Subcutaneous preadipocyte (primary cell): ENCODE results near the gene CREB3L4. TPM values are rescaled to one million over a fixed set of nuclear protein-coding genes. Genes with fewer than 3 reads are reported as not detected.

ENCODE experiments used
- small RNA-seq: library from RNA; depleted of rRNA; stranded (forward); fragments of <200 nt; gene quantifications from one replicate; pipeline ENCODE3, GENCODE V24; 2012
- total RNA-seq: library from RNA; depleted of rRNA; stranded (reverse); fragments of >200 nt; gene quantifications from 2 replicates; pipeline ENCODE4 v1.2.3, GENCODE V29; 2012

CREB3L4 gene, protein sequence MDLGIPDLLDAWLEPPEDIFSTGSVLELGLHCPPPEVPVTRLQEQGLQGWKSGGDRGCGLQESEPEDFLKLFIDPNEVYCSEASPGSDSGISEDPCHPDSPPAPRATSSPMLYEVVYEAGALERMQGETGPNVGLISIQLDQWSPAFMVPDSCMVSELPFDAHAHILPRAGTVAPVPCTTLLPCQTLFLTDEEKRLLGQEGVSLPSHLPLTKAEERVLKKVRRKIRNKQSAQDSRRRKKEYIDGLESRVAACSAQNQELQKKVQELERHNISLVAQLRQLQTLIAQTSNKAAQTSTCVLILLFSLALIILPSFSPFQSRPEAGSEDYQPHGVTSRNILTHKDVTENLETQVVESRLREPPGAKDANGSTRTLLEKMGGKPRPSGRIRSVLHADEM
- 8.8 and 11.1 TPM in 2 replicates for total RNA-seq

DNA sequence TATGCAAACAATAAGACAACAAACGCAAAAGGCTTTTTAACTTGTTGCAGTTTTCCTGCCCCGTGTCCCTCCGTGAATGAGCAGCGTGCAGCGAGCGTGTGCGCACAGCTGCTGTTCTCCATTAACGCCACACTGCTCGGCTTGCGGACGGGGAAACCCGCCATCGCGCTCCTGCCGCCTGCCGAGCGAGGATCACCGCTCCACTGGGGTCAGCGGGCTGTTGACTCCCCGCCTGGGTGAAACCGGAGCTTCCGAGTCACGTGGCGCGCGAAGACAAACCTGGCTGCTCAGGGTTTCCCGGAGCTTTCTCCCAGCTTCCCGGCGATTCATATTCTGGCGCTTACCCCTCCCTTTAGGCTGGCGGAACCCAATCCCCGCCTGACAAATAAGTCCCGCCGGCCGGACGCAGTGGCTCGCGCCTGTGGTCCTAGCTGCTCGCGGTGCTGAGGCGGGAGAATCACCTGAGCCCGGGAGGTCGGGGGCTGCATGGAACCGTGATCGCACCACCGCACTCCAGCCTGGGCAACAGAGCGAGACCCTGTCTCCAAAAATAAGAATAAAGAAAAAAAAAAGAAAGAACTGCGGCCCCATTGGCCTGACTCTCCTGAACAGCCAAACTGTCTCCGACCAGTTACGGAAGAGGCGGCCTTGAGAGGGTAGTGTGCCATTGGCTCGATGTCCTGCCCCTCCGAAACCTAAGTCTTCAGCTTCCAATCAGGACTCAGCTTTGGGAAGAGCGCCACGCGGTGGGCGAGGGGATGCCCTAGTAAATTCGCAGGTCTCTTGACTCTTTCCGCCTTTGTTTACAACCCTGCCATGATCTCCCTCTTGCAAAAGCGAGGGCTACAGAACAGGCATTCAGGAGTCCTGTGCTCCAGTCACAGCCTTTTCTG, at the start of gene CREB3L4:
CREB3L4 (plus strand) TSS at position 796 of the 893 bp plus-strand sequence. CDS start 624 bp downstream, outside the sequence.

DNA sequence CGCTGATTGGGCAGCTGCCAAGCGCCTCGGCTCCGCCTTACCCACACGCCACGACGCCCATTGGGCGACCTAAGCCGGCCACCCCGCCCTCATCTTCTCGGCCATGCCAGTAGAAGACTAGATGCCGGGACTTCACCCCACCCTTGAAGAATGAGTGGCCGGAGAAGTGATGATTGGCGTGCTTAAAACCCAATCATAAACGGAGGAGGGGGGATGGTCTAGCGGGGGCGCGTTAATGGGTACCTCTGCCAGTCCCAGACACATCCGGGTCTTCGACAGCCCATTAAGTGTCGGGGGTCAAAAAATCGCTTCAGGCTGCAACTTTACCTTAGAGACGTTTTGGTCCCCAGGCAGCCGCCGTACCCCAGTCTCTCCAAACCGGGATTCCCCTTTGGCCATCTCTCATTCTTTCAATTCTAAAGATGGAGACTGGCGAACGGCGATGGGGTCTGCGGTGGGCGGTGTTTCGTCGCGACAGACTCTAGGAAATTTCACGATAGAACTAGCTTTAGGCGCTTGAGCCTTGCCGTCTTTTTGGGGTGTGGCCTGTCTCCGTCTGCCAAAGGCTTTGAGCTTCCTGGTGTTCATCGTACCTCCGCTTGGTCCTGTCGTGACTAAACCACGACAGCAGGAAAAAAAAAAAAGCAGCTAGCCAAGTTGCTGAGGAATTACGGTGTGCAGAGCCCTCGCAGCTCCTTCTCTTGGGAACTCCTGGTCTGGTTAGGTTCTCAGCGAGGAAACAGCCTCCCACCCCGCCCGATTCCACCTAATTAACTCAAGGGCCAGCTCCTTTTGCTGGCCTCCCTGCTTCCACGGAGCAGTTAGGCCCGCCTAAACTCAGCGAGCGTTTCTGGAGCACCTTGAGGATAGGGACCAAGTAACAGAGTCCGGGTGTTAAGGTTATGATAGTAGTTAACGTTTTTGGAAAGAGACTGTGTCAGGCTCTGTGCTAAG, 44.5 kb upstream of the CREB3L4 start, which contains the start of gene GATAD2B:
GATAD2B (minus strand) TSS at position 1 of the 954 bp plus-strand sequence. CDS start 94,625 bp downstream, outside the sequence.

DNA sequence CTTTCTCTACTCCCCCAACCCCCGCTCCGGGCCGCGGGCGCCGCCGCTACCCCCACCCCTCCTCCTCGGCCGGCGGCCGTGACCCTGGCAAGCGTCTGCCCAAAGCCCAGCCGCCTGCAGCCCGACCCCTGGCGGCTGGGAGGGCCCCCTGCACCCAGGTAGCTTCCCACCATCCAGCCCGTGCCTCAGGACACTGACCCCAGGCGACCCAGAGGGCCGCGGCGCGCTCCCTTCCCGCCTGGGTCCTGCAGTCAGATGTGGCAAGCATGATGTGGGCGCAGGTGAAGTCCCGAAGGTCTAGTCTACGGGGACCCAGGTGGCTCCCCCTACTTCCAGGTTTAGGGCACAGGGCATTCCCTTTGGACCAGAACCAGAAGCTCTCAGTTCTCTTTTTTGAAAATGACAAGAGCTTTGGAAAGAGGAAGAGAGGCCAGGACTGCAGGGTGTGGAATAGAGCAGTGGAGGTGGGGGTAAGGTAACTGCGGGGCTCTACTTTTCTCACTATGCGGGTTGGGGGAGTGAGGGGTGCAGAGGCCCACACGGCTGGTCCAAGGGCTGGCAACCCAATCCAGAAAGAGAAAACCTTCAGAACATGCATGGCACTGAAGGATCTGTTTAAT, 21.0 kb upstream of the CREB3L4 start, which contains the start of gene DENND4B:
DENND4B (minus strand) TSS at position 97 of the 620 bp plus-strand sequence. CDS start 2,344 bp downstream, outside the sequence.

DNA sequence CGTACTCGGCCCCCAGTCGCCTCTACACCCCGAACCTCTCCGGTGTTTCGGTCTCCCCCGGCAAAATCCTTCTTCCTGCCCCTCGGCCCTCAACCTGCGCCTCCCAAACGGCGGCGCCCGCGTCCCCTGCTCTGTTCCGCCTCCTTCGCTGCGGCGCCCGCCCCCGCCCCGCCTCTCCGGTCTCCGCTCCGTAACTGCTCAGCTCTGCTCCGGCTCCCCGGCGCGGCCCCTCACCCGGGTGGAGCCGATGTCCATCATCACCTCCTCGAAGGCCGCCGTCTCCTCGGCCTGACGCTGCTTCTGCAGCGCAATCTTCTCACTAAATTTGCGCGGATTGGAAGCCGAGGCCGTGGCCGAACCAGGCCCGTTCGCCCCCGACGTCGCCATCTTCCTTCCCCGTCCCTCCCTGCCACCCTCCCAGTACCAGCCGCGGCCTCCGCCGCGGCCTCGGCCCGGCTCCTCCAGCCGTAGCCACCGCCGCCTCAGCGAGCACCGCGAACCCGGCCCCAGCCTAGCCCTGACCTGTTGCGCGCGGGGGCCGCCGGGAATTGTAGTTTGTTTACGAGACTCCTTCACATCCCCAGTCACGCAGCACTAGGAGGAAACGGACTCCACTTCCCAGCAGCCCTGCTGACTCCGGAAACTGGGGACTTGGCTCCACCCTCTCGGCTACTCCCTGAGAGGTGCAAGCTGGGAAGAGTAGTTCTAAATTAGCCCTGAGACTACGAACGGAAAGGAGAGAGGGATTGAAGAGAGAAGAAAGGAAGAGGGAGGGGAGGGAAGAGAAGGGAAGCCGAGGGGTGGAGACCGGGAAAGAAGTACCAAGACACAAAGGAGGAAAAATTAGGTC, 9.4 kb upstream of the CREB3L4 start, which contains the start of gene CRTC2:
CRTC2 (minus strand) TSS at position 502 of the 850 bp plus-strand sequence; CDS start at position 387, 115 bp downstream.

DNA sequence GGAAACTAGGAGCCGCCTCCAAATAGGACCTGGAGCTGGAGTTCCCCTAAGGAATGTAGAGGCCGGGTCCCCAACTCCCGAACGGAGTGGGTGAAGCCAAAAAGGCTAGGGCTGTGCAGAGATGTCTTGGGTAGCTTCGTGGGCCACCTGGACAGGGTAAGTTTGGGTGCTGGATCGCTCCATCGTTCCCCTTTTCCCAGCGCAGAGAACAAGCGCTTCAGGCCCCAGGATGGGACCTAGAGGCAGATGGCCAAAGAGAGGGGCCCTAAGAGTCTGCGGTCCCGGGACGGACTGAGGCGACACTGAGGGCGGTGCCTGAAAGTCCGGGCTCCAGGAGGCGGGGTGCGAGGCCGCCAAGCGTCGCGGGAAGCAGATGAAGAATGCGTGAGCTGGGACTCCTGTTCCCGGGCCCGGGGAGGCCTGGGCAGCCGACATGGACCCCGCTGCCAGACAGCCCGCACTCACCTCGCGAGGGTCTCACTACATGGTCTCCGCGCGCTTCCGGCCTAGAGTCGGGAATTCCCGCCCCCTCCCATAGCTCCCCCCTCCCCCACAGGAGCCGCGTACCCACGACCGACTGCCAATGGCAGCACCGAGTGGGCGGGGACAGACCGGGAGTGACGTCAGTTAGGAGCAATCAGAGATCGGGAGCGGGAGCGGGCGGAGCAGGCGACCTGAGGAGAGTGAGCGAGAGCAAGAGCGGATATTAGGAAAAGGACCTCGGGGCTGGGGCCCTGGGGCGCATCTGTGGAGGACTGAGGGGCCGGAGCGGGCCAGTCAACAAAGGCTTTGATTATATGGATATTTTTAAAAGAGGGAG, 4.5 kb upstream of the CREB3L4 start, which contains the start of gene SLC39A1:
SLC39A1 (minus strand) TSS at position 508 of the 820 bp plus-strand sequence. CDS start 822 bp downstream, outside the sequence.

DNA sequence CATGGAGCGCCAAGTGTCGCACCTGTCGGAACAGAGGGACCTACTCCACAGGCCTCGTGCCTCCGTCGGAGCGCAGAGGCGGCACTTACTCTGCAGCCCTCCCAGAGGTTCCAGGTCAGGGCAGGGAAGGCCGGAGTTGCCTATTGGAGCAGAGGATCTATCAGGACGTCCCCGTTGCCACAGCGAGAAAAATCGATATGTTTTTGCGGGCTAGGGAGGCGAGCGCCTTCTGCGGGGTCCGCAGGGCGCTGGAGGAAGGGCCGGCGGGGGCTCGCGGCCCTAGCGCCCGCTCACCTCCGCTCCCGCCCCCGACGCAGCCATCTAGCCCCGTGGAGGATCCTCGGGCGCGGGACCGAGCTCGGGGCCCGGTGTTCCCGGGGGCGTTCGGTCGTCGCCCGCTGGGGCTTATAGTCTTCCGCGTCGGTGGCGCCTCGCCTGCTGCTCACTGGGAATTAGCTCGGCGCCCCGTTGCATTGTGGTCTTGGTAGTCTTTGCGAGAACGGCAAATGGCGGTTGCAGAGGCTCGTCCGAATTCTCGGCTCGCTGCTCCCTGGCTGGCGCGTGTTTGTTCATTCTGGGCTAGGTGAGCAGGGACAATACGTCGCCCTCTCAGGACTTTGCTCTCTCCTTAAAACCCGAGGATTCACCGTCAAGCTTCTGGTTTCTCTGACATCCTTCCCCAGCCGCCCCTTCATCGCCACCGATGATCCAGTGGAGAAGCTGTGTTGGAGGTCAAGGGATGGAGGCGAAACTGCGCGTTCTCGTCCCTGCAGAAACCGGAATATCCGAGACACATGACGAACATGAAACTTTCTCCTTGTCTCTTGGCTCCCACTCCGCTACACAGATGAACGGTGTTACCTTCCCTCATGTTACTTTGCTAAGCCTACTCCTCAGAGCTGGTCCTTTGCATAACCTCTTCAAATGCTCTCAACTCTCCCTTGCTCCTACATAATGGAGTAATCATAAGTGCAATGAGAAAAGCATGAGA, 9.8 kb downstream of the CREB3L4 start, which contains the start of gene JTB:
JTB (minus strand) TSS at position 425 of the 991 bp plus-strand sequence; CDS start at position 3, 422 bp downstream.

DNA sequence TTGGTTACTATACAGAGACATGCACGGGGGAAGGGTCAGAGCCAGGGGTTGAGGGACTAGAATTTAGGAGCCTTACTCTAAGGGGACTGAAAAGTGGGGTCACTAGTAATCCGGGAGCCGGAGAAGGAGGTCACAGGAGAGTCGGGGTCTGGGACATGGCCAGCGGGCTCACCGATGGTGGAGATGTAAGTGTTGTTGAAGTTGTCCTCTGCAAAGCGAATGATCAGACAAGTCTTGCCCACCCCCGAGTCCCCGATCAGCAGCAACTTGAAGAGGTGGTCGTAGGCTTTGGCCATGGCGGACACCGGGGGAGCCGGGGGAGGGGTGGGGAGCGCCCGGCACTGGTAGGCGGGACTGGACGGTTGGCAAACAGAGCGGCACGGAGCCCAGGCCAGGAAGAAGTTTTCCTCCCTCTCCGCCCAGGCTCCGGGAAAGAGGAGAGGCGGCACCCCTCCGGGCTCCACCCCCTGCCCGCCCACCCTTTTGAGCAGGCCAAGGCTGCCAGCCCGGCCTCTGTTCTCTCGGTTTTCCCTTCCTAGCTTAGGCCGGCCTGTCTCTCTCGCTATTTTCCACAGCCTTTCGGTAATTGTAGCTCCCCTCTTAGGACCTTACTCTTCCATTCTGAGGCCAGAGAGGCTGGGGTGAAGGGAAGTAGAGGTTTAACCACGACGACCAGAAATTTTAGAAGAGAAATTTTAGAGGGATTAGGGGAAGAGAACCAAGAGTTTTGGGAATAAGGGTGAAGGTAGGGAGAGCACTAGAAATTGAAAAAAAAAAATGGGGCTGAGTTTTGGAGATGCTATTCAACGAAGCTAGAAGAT, 18.4 kb downstream of the CREB3L4 start, which contains the start of gene RAB13:
RAB13 (minus strand) TSS at position 399 of the 821 bp plus-strand sequence; CDS start at position 296, 103 bp downstream.

DNA sequence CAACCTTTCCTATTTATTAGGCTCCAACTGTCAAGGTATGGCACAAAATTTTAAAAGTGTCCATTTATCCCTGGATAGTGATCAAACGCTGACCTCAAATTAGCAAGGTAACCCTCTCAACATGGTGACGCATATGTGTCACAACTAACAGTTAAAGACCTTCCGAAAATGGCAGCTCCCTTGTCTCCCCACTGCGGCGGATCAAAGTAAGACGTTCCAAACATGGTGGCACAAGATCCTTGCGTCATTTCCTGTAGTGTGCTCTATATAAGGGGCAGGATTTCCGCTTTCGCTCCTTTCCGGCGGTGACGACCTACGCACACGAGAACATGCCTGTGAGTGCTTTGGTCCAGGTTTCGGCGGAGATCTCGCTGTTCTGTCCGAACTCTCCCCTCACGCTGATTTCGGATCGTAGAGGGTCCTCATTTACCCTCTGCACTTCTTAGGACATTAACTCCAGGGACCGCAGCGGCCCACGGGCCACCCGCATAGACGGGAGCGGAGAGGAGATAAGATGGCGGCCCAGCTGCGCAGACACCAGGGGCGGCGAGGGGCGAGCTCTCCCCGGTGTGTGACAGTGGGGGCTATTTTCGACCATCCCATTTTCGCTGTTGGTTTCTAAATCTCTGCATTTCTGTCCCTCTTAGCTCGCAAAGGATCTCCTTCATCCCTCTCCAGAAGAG, 22.9 kb downstream of the CREB3L4 start, which contains the start of gene RPS27:
RPS27 (plus strand) TSS at position 295 of the 683 bp plus-strand sequence; CDS start at position 330, 35 bp downstream.

Small RNA genes lying within 50 kb of the gene (small RNA-seq; reads per million reads assigned to genes)
- not detected for gene MIR6737

Other genes starting within 250 kb of the CREB3L4 start
- 40.4 and 53.8 TPM in 2 replicates for gene INTS3, start 239.9 kb upstream of the CREB3L4 start, total RNA-seq
- 14.3 and 19.4 TPM in 2 replicates for gene SLC27A3, start 192.5 kb upstream of the CREB3L4 start, total RNA-seq
- gene GATAD2B, start 44.9 kb upstream of the CREB3L4 start, total RNA-seq = 5.9 and 8.6 TPM in 2 replicates
- gene DENND4B, start 21.2 kb upstream of the CREB3L4 start, total RNA-seq = 22.0 and 27.0 TPM in 2 replicates
- gene CRTC2, start 9.3 kb upstream of the CREB3L4 start, total RNA-seq = 5.9 and 7.6 TPM in 2 replicates
- gene SLC39A1, start 4.4 kb upstream of the CREB3L4 start, total RNA-seq = 62.2 and 64.7 TPM in 2 replicates
- gene JTB, start 9.8 kb downstream of the CREB3L4 start, total RNA-seq = 73.5 and 80.2 TPM in 2 replicates
- gene RAB13, start 18.4 kb downstream of the CREB3L4 start, total RNA-seq = 67.4 and 82.3 TPM in 2 replicates
- 1,352 and 2,599 TPM in 2 replicates for gene RPS27, start 22.9 kb downstream of the CREB3L4 start, total RNA-seq
- gene NUP210L, start 187.2 kb downstream of the CREB3L4 start, total RNA-seq = under 0.01 TPM in 2 replicates
- 401 and 557 TPM in 2 replicates for gene TPM3, start 224.2 kb downstream of the CREB3L4 start, total RNA-seq
- gene CFAP141, start 238.4 kb downstream of the CREB3L4 start, total RNA-seq = not detected in 2 replicates